HS-27A (cell line): ENCODE results near the gene LRIG1.

ENCODE experiments used
- DNase-seq: peaks from one replicate; pipeline ENCODE4 v3.0.0-alpha.2; 2012; ENCODE audit warnings: low read depth, missing footprints

LRIG1 gene

DNA sequence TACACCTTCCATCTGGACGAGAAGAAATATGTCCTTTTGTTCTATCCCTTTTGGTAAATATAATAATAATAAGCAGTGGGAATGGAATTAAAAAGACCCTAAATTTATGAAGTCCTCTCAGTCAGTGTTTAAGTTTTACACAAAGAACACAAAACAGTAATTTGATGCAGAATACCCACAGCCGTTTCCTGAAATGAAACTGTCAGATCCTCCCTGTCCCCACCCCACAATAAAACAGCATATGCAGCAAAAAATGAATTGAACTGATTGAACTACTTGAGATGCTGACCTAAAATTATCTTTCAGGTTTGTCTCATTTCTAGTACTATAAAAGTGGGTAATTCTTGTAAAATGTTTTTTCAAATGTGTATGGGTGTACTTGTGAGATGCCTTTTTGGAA, 2.2 kb upstream of the LRIG1 start:
- no peak for DNase-seq

GRCh38 chr3:66502245-66502874, 1.5 kb upstream of the LRIG1 start:
- no peak for DNase-seq

DNA sequence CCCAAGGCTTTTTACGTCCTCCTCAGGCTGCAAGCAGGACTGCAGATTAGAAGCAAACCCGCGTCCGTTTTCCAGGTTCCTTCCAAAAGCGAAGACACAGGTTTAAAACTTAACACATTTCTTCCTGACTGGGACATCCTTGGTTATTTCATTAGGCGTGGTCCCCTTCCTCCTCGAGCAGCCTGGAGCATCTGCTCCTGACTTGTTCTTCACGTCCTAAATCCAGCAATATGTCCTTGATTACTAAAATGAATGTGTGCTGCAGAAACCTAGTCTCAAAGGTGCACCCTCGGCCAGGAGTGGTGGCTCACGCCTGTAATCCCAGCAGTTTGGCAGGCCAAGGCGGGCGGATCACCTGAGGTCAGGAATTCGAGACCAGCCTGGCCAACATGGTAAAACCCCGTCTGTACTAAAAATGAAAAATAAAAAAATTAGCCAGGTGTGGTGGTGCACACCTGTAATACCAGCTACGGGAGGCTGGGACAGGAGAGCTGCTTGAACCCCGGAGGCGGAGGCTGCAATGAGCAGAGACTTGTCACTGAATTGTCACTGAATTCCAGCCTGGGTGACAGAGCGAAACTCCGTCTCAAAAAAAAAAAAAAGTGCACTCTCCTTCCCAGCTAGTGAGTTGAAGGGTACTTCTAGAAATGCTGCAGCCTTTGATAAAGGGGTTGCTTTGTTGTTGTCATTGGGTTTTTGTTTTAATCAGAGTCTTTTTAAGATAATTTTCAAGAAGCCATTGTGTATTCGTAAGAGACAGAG, 842 bp upstream of the LRIG1 start:
- no peak for DNase-seq

GRCh38 chr3:66499881-66500575, 794 bp downstream of the LRIG1 start:
- DNase-seq, result no peak

GRCh38 chr3:66498687-66499621, 1.9 kb downstream of the LRIG1 start:
- no peak for DNase-seq

GRCh38 chr3:66497985-66498671, 2.7 kb downstream of the LRIG1 start:
- no peak for DNase-seq

- DNase-seq, result no peak
Measured at GRCh38 chr3:66497288-66497984, 3.4 kb downstream of the LRIG1 start.

DNA sequence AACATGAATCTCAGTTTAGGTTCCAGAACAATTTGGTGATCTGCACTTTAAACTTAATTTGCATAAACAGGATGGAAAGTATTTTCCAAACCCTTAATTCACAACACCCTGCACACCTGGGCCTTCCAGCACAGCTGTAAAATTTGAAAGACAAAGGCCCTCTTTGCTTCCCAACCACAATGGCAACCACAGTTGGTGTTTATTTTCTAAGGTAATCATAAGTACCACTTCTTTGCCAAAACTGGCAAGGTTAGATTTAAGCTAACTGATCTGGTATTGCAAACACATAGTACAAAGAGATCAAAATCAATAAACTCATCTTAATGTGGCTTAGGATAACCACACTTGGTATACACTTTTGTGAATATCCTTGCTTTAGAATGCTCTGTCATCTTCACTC, 4.1 kb downstream of the LRIG1 start:
- DNase-seq, result no peak

DNA sequence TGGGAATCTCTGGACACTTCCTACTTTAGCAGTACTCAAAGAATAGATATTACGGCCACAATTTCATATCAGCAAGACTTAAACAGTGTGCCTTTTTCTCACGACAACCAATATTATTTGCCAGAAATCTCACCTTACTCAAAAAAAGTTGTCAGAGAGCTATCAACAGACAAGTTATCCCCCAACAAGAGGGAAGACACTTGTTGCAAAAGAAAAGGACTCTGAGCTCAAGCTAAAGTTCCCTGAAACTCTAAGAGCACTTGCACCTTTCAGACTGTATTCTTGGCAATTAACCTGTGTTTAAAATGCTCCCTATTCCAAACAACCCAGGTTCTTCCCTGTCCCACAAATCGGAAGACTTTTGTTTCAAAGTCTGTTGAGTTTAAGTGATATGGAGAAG, 4.5 kb downstream of the LRIG1 start:
- no peak for DNase-seq

GRCh38 chr3:66495668-66496045, 5.2 kb downstream of the LRIG1 start:
- no peak for DNase-seq

DNA sequence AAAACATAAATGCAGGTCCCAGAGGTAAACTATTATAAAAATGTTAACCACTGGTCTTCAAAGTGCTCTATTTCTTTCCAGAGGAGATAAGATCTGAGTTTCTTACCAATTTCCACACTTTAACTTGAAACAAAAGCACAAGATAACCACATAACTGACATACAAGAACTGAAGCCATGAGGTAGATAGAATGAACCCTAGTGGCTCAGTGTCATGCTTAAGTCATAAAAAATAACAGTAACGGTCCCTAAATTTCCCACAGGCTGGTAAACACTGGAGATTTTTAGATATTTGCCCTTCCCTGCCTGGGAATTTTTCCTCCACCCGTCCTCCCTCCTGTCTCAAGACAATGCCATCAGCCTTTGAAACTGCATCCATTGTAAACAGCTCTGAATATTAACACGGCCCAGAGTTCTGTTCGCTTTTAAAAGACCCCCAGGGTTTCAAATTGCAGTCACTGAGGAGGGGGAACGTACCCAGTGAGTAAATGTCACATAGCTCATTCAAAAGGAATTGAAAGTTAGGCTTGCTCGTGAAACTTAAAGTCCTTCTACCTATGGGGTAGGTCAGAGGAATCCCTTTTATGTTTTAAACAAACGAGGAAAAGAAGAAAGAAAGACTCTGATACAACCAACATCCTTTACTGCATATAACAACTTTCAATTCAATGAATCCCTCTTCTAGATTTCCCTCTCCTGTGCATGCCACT, 5.7 kb downstream of the LRIG1 start:
- no peak for DNase-seq

- no peak for DNase-seq
Measured at GRCh38 chr3:66493458-66494099, 7.2 kb downstream of the LRIG1 start.

DNA sequence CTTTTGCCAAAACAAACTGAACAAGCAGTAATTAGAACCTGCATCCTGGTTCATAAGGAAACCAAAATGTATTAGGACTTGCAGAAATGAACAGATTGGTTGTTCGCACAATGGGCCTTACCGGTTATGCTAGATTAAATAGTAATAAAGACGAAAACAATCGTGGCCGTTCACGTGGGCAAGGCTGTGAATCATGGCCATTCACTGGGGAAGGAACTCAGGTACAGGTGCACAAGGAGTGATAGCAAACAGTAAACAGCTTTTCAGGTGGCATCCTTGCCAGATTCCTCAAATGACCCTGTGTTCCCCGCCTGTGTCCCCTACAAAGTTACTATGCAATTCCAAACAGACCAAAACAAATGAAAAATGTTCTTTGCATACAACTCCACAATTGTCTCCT, 8.2 kb downstream of the LRIG1 start:
- DNase-seq, result no peak

DNA sequence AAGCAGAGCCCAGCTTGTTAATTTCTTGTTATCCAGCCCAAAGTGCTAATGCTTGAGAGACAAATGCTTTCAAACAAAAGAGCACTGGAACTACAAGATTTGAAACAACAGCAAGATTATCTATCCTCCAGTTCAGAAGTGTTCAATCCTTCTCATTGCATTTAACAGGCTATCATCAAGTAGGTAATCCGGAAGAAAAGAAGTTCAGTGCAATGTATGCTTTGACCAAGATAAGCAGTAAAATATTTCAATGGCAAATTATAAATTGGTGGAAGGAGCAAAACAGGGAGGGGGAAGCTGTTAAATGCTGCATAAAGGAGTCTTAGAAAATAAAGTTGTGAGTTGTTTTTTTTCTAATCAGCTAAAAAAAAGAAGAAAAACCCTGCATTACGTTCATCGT, 8.8 kb downstream of the LRIG1 start:
- no peak for DNase-seq

DNA sequence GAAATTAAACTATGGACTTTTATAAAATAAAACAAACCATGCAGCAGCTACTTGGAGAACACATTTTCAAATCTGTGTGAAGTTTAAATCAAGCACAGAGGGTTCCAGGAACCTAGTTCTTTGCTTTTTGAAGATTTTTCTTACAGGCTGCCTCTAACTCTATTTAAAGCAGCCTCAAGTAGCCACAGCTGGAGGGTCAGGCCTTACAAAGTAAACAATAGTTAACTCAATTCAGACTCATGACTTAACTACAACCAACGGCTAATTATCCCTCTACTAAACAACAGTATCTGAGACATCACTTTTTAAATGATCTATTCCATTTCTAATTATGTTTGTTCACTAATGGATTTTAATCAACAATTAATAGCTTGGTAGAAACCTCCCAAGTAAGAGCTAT, 9.8 kb downstream of the LRIG1 start:
- DNase-seq, result no peak

- no peak for DNase-seq
Measured at GRCh38 chr3:66490214-66490613, 10.6 kb downstream of the LRIG1 start.

GRCh38 chr3:66489581-66489980, 11.2 kb downstream of the LRIG1 start:
- DNase-seq, result no peak

- DNase-seq, result no peak
Measured at GRCh38 chr3:66489115-66489514, 11.7 kb downstream of the LRIG1 start.

DNA sequence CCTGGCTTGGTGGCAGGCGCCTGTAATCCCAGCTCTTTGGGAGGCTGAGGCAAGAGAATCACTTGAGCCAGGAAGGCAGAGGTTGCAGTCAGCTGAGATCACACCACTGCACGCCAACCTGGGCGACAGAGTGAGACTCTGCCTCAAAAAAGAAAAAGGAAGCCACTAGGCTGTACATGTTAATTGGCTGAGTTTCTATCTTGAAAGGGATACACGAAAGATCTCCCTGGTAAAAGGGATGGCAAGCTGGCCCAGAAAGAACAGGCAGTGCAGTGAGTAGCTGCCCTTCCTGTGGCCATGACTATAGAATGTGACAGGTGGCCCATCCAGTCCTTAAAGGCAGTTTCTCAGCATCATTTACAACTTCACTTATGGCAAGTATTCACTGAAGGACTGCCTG, 12.3 kb downstream of the LRIG1 start:
- no peak for DNase-seq

- no peak for DNase-seq
Measured at GRCh38 chr3:66487465-66487864, 13.4 kb downstream of the LRIG1 start.
